Activated CD8-positive, alpha-beta memory T cell treated with anti-CD3 and anti-CD28 coated beads for 48 hours (primary cell): ENCODE data around the gene SCN5A.
A peak's percentile ranks its signal among the peaks of the same experiment; 100 is the strongest.

Experiments used
- DNase-seq, 3 experiments: peaks; one replicate each; pipeline ENCODE4 v3.0.0-alpha.2; 2020; ENCODE audit warnings: low read depth in 2 of 3, low spot score in 2 of 3

Gene SCN5A

GRCh38 chr3:38649500-38650247 lies at the start of gene SCN5A:
Gene SCN5A (minus strand): TSS chr3:38649687. CDS start chr3:38633307, 16,380 bp downstream.
- peak in 1 of 3 experiments; percentile 18 for DNase-seq

- DNase-seq, result no peak
These were observed 49.3 kb upstream of the SCN5A start for GRCh38 chr3:38698760-38699159.

- no peak for DNase-seq
These were observed 48.6 kb upstream of the SCN5A start for GRCh38 chr3:38698061-38698460.

- DNase-seq, result no peak
These were observed 46.5 kb upstream of the SCN5A start for GRCh38 chr3:38696034-38696433.

- no peak for DNase-seq
These were observed 40.7 kb upstream of the SCN5A start for GRCh38 chr3:38690185-38690584.

- no peak for DNase-seq
These were observed 40.3 kb upstream of the SCN5A start for GRCh38 chr3:38689774-38690173.

GRCh38 chr3:38689346-38689745 lies 39.9 kb upstream of the SCN5A start:
- no peak for DNase-seq

- no peak for DNase-seq
These were observed 37.8 kb upstream of the SCN5A start for GRCh38 chr3:38687321-38687720.

- no peak for DNase-seq
These were observed 35.1 kb upstream of the SCN5A start for GRCh38 chr3:38684546-38684945.

- DNase-seq, result no peak
These were observed 20.2 kb upstream of the SCN5A start for GRCh38 chr3:38669668-38670067.

GRCh38 chr3:38662544-38662943 lies 13.1 kb upstream of the SCN5A start:
- no peak for DNase-seq

- DNase-seq, result no peak
These were observed 9.4 kb upstream of the SCN5A start for GRCh38 chr3:38658841-38659240.

- no peak for DNase-seq
These were observed 7.9 kb upstream of the SCN5A start for GRCh38 chr3:38657369-38657768.

GRCh38 chr3:38655708-38656300 lies 6.3 kb upstream of the SCN5A start:
- no peak for DNase-seq

GRCh38 chr3:38653685-38654537 lies 4.4 kb upstream of the SCN5A start:
- no peak for DNase-seq

GRCh38 chr3:38652934-38653333 lies 3.4 kb upstream of the SCN5A start:
- DNase-seq, result no peak

- peak; percentile 38 to 56 (median 49) for DNase-seq
These were observed 1.8 kb upstream of the SCN5A start for GRCh38 chr3:38651153-38651789.

- DNase-seq, result no peak
These were observed 913 bp upstream of the SCN5A start for GRCh38 chr3:38650248-38650951.

GRCh38 chr3:38648659-38649499 lies 608 bp downstream of the SCN5A start:
- no peak for DNase-seq
